Skeletal muscle cell (primary cell): Measurements from ENCODE around the gene GATD1.

ENCODE experiments used
- DNase-seq: peaks from one replicate; pipeline ENCODE4 v3.0.0-alpha.2; 2010; ENCODE audit warnings: low read depth
- H3K4me3 ChIP-seq: 2 replicates; pipeline ENCODE4 v1.5.1; 2011; ENCODE audit warnings: low read depth, mild to moderate bottlenecking, control low read depth, low read length, moderate library complexity

Gene GATD1

GRCh38 chr11:797296-798092, 20.2 kb upstream of the GATD1 start:
- peak; percentile 79 for DNase-seq
- H3K4me3 ChIP-seq = peak overlapping the region; percentile 81

- peak overlapping the region; percentile 81 for H3K4me3 ChIP-seq
Measured at GRCh38 chr11:796565-797295, 19.4 kb upstream of the GATD1 start.

GRCh38 chr11:795634-796564, 18.6 kb upstream of the GATD1 start:
- DNase-seq = peak; percentile 70
- H3K4me3 ChIP-seq = peak overlapping the region; percentile 81

More at GRCh38 chr11:796565-797295, 19.4 kb upstream of the GATD1 start:
- no peak for DNase-seq

- peak overlapping the region; percentile 81 for H3K4me3 ChIP-seq
- DNase-seq = no peak
Measured at GRCh38 chr11:794766-795633, 17.7 kb upstream of the GATD1 start.

DNA sequence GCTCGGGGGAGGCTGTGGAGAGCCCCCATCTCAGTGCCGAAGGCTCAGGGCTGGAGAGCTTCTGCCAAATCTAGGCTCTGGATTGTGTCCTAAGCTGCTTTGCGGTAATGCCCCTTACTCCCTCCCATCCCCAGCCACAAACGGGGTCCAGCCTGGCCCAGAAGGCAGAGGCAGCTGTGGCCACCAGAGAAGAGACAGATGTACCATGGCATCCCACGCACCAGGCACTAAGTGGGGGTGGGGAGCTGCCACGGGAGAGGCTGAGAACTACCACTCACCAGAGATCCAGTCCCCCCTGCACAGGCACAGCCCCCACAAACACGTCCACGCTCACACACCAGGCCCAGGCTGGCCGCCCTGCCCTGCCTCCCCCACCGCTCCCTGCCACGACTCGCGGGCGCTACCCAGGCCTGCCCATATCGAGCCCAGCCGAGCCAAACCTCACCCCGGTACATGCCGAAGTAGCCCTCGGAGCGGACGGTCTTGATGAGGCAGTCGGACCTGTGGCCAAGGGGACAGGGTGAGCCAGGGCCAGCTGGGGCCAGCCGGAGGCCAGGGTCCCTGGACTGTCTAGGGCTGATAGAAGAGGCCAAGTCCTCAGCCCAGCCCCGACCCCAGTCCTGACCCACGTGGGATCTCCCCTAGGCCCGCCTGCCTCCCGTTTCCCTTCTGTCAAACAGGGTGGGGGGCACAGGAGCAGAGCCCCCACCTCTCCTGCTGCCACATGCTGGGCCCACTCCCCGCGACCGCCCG, 16.9 kb upstream of the GATD1 start:
- DNase-seq = no peak
- no peak overlapping the region for H3K4me3 ChIP-seq

- no peak overlapping the region for H3K4me3 ChIP-seq
Measured at GRCh38 chr11:793556-793955, 16.3 kb upstream of the GATD1 start.

DNA sequence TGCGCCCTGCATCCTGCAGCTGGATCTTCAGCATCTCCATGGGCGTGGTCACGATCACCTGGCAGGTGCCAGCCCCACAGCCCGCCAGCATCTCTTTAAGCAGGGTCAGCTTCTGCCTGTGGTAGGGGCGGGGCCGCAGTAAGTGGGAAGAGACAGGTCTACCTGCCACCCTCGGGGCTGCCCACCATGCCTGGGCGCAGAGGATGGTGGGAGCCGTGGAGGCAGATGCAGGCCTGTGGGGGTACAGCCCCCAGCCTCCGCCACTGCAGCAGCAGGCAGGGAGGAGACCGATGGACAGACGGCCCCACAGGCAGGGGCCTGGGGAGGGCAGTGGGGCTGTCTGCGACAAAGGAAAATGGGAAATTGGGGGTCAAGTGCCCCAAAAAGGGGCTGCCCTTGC, 15.6 kb upstream of the GATD1 start:
- DNase-seq = no peak
- no peak overlapping the region for H3K4me3 ChIP-seq

More at GRCh38 chr11:793556-793955, 16.3 kb upstream of the GATD1 start:
- DNase-seq = no peak

GRCh38 chr11:792535-792821, 15.2 kb upstream of the GATD1 start:
- DNase-seq = no peak
- no peak overlapping the region for H3K4me3 ChIP-seq

GRCh38 chr11:791658-792534, 14.6 kb upstream of the GATD1 start:
- DNase-seq = no peak
- H3K4me3 ChIP-seq = no peak overlapping the region

DNA sequence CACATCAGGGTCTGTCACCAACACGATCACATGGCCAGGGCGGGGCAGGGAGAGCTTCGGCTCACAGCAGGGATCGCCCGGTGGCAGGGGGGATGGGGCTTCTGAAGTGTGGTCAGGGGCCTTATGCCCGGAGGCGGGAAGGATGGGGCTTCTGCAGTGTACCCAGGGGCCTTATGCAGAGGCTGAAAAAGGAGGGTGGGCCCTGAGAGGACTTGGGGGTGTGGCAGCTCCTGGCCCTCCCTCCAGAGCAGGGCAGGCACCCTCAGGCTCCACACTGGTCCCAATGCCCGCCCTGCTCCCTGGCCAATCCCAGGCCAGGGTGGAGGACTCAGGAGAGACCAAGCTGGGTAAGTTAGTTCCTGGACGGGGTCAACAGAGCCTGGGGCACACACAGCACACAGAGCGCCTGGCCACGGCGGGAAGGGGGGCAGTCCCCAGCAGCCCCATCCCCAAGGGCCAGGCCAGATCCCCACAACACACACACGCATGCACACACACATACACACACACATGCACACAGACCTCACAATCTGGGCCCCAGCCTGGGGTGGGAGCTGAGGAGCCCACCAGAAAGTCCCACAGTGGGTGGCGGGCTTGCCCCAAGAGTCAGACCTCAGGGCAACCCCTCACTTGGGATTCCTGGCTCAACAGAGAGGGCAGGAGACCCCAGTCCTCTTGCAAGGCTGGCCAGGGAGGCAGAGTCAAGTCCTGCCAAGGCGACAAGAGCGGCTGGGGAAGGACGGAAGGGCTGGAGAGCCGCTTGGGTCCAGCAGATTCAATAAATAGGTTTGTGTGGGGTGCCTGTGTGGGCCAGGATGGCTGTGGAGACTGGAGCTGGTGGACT, 13.7 kb upstream of the GATD1 start:
- no peak for DNase-seq
- no peak overlapping the region for H3K4me3 ChIP-seq

GRCh38 chr11:789943-790342, 12.7 kb upstream of the GATD1 start, which contains the start of gene CEND1:
Gene CEND1, minus strand, starts transcription at chr11:790090. Its CDS starts 1,514 bp downstream, at chr11:788576.
- peak within 1 kb of the TSS; percentile 35 for H3K4me3 ChIP-seq
- DNase-seq = no peak

- H3K4me3 ChIP-seq = peak overlapping the region; percentile 35
- no peak for DNase-seq
Measured at GRCh38 chr11:788953-789940, 12.0 kb upstream of the GATD1 start.

DNA sequence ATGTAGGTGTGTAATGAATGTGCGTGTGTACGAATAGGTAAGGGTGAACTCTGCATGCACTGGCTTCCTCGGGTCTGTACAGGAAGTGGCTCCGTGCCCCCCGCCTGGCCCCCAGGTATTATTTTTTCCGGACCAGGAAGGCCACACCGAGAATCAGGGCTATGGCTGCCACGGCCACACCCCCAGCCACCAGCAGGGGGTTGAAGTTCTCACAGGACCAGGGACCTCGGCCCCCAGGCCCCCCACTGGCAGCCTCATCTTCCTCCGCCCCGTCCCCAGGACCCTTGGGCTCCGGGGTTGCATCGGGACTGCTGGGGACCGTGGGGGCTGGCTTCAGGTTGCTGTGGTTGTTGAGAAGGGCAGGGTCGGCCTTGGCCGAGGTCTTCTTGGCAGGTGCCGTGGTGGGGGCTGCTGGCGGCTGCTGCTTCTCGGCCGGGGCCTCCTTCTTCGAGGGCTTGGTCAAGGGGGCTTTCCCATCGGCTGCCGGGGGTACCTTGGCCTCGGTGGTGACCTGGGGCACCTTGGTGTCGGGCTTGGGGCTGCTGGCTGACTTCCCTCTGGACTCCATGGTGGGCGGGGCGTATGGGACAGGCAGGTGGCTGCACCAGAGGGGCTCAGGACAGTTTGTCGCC, 10.8 kb upstream of the GATD1 start:
- DNase-seq = no peak
- no peak overlapping the region for H3K4me3 ChIP-seq

DNA sequence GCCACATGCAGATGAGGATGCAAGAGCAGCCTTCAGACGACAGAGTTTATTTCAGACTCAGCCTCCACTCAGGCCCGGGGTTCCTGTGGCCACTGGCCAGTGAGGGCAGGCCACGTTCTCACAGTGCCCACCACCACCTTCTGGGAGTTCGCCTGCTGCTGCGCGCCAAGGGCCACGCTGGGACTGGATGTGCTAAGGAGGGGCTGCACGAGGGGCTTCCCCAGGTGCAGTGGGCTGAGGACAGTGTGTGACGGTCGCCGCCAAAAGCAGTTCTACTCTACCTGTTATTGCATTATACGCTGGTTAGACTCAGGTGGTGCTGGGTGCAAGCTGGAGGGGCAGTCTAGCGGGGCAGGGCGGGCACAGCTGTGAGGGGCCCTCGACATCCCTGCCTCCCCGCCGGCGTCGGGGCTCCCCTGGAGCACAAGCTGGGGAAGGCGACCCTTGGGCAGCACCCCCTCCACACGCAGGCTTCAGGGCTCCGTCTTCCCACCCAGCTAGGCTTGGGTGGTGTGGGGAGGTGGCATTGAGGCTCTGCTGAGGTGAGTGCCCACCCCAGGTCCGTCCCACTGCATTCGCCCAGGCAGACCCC, 9.9 kb upstream of the GATD1 start:
- H3K4me3 ChIP-seq = no peak overlapping the region
- DNase-seq = no peak
